GM12872 (cell line): ENCODE results near the gene LRRC49.
A peak's percentile ranks its signal among the peaks of the same experiment; 100 is the strongest.

Source experiments
- CTCF ChIP-seq: IDR thresholded peaks from 3 replicates; pipeline ENCODE4 v1.5.1; 2011; ENCODE audit warnings: low read depth, mild to moderate bottlenecking, low read length, moderate library complexity; ENCODE audit not compliant: insufficient read depth

The LRRC49 gene

DNA sequence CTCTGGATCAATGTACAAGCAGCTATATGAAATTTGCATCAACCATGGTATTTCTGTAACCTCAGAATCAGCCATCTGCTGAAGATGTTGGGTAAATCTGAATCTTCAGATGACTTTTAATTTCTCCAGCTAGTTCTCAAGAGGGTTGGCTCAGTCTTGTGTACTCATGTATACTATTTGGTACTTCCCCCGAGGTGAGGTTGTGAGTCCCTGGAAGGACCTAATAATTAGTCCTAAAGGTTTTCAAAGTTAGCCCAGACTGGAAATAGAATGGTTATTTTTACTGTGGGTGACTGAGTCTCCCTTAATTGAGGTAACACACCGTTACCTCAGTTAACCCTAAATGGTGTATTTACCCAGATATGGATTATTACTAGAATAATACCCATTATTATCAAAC is 118.4 kb downstream of the LRRC49 start:
- TF ChIP-seq CTCF = no peak

- peak; percentile 57 for TF ChIP-seq CTCF
Observed at GRCh38 chr15:71011503-71012155, 119.0 kb downstream of the LRRC49 start.

- TF ChIP-seq CTCF = no peak
Observed at GRCh38 chr15:71013446-71013845, 120.8 kb downstream of the LRRC49 start.

DNA sequence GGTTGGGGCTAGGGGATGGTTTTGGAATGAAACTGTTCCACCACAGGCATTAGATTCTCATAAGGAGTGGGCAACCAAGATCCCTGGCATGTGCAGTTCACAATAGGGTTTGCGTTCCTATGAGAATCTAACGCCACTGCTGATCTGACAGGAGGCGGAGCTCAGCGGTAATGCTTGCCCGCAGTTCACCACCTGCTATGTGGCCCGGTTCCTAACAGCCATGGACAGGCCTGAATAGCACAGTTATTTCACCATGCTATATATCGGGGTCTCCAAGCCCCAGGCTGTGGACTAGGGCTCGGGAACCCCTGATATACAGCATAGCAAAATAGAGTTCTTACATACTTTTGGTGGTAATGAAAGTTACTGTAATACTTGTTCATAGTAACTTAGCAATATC is 122.7 kb downstream of the LRRC49 start:
- TF ChIP-seq CTCF = no peak

- no peak for TF ChIP-seq CTCF
Observed at GRCh38 chr15:71042356-71042922, 149.8 kb downstream of the LRRC49 start.

DNA sequence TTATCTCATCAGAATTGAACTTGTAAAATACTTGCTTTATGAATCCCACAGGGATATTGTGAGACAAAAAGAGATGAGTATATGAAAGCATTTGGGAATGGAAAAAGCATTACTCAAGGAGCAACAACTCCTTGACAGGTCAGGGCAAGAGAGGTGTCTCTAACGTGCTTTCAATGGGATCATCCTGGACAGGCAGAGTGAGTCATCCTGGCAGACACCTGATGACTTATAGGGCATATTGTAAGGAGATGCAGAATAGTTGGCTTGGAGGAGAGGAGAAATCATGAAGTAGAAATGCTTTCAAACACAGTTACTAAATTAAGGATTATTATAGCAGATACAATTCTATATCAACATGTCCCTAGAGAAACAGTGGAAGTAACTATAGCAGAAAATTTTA is 150.7 kb downstream of the LRRC49 start:
- no peak for TF ChIP-seq CTCF

DNA sequence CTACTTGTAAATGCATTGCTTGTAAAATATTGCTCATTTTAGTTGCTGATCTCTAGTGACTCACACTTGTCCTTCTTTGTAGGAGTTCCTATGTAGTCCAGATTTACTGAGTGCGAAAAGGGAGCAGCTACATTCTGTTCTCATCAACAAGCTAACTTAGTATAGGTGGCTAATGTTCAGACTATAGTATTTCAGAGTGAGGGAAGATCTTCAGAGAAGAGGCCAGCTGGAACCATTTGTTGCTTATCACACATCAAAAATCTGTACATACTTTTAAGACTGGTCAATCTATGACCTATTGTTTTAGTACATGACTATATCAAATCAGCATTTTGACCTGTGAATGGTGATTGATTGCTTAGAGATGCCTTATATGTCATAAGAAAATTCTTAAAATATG is 151.4 kb downstream of the LRRC49 start:
- no peak for TF ChIP-seq CTCF
